SK-N-SH treated with all-trans-retinoic acid at 6 μM for 48 hours (cell line): ENCODE results near the gene AP1G1.

Experiments
- ARNTL ChIP-seq: fragments of 450-650 bp; formaldehyde crosslinking; IDR thresholded peaks from 2 replicates; pipeline ENCODE4 v1.5.0; 2020; ENCODE audit warnings: low read depth, mild to moderate bottlenecking, moderate library complexity, borderline replicate concordance
- GLIS3 ChIP-seq: fragments of 250-450 bp; sonication (Bioruptor Pico); IDR thresholded peaks from 2 replicates; pipeline ENCODE4 v1.5.0; 2020; ENCODE audit warnings: mild to moderate bottlenecking, moderate library complexity
- ISL1 ChIP-seq: fragments of 250-450 bp; sonication (Bioruptor Pico); IDR thresholded peaks from 2 replicates; pipeline ENCODE4 v2.1.2; 2022; ENCODE audit warnings: mild to moderate bottlenecking, moderate library complexity
- OSR1 ChIP-seq: fragments of 250-450 bp; sonication (Bioruptor Pico); IDR thresholded peaks from 2 replicates; pipeline ENCODE4 v1.8.0; 2022; ENCODE audit warnings: moderate library complexity, mild to moderate bottlenecking, inconsistent platforms
- PPARA ChIP-seq: fragments of 250-450 bp; sonication (Bioruptor Pico); IDR thresholded peaks from 2 replicates; pipeline ENCODE4 v1.5.0; 2020; ENCODE audit warnings: mild to moderate bottlenecking, borderline replicate concordance
- RARB ChIP-seq: fragments of 250-450 bp; sonication (Bioruptor Pico); IDR thresholded peaks from 2 replicates; pipeline ENCODE4 v1.8.0; 2021; ENCODE audit warnings: mild to moderate bottlenecking, moderate library complexity
- SNAI2 ChIP-seq: fragments of 250-450 bp; sonication (Bioruptor Pico); IDR thresholded peaks from 2 replicates; pipeline ENCODE4 v1.5.0; 2020; ENCODE audit warnings: mild to moderate bottlenecking, moderate library complexity
- TCF4 ChIP-seq: fragments of 250-450 bp; sonication (Bioruptor Pico); IDR thresholded peaks from 2 replicates; pipeline ENCODE4 v1.8.0; 2021; ENCODE audit warnings: mild to moderate bottlenecking, moderate library complexity, borderline replicate concordance
- TSHZ2 ChIP-seq: fragments of 250-450 bp; sonication (Bioruptor Pico); IDR thresholded peaks from 2 replicates; pipeline ENCODE4 v1.5.0; 2020; ENCODE audit warnings: mild to moderate bottlenecking, moderate library complexity
- ZC3H10 ChIP-seq: fragments of 250-450 bp; sonication (Bioruptor Pico); IDR thresholded peaks from 2 replicates; pipeline ENCODE4 v1.5.1; 2021; ENCODE audit warnings: mild to moderate bottlenecking, moderate library complexity
- ZNF565 ChIP-seq: fragments of 450-650 bp; formaldehyde crosslinking; conservative IDR thresholded peaks from 2 replicates; pipeline ENCODE4 v1.5.0; 2020; ENCODE audit warnings: low read depth, mild to moderate bottlenecking, moderate library complexity
- ZNF70 ChIP-seq: fragments of 450-650 bp; formaldehyde crosslinking; IDR thresholded peaks from 2 replicates; pipeline ENCODE4 v1.5.0; 2020; ENCODE audit warnings: mild to moderate bottlenecking, moderate library complexity
- TF ChIP-seq, protein P1 (sequence below): fragments of 250-450 bp; sonication (Bioruptor Pico); IDR thresholded peaks from 2 replicates; pipeline ENCODE4 v1.8.0; 2020; ENCODE audit warnings: mild to moderate bottlenecking, moderate library complexity, borderline replicate concordance

DNA sequence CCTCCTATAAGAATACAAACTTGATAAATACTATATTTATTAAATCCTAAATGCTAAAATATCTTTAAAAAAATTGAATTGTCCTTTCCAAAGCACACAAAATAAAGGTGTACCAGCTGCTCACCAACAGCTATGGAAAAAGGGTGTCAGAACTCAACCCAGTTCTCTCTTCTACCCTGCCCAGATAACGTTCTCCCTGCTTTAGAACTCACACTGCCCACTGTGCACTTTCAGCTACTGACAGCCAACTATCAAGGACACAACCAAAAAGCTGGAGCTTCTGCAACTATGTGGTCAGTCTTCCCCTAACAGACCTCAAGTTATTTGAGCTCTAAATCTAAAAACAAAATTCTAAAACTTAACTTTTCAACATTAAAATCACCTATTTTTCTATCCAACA lies 13.7 kb downstream of the AP1G1 start:
- TF ChIP-seq, protein P1, sequence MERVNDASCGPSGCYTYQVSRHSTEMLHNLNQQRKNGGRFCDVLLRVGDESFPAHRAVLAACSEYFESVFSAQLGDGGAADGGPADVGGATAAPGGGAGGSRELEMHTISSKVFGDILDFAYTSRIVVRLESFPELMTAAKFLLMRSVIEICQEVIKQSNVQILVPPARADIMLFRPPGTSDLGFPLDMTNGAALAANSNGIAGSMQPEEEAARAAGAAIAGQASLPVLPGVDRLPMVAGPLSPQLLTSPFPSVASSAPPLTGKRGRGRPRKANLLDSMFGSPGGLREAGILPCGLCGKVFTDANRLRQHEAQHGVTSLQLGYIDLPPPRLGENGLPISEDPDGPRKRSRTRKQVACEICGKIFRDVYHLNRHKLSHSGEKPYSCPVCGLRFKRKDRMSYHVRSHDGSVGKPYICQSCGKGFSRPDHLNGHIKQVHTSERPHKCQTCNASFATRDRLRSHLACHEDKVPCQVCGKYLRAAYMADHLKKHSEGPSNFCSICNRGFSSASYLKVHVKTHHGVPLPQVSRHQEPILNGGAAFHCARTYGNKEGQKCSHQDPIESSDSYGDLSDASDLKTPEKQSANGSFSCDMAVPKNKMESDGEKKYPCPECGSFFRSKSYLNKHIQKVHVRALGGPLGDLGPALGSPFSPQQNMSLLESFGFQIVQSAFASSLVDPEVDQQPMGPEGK (CRISPR knock-in tag): no peak
- no peak for TF ChIP-seq GLIS3
- TF ChIP-seq ZC3H10 (CRISPR knock-in tag): no peak
- TF ChIP-seq RARB (CRISPR knock-in tag): no peak
- TF ChIP-seq TCF4: no peak
- no peak for TF ChIP-seq ZNF565
- TF ChIP-seq SNAI2: no peak
- no peak for TF ChIP-seq TSHZ2 (CRISPR knock-in tag)
- no peak for TF ChIP-seq OSR1 (CRISPR knock-in tag)
- TF ChIP-seq ZNF70 (CRISPR knock-in tag): no peak
- TF ChIP-seq ISL1 (CRISPR knock-in tag): no peak
- TF ChIP-seq ARNTL: no peak
- no peak for TF ChIP-seq PPARA (CRISPR knock-in tag)
